Right renal cortex interstitium (tissue), 3 donors: ENCODE results near the gene RTP4. TPM values are rescaled to one million over a fixed set of nuclear protein-coding genes. Genes with fewer than 3 reads are reported as not detected.
"Not testable (repeated sequence)": the region's sequence is repeated elsewhere in the genome, so short reads cannot be mapped to it uniquely, and the experiment has no call there.

Source experiments
- DNase-seq, 3 donors: peaks; one replicate each; pipeline ENCODE4 v3.0.0-alpha.2; 2013; ENCODE audit warnings: low read depth in 3 of 3, low spot score in 2 of 3
- polyA plus RNA-seq, 3 donors: library from polyadenylated mRNA; unstranded; fragments of 120-200 nt; gene quantifications; one replicate each; pipeline ENCODE4 v1.2.1, GENCODE V29; 2013; ENCODE audit not compliant: insufficient read length in 3 of 3

Gene RTP4
- polyA plus RNA-seq, 3 donors = 0.71 to 0.99 (median 0.82) TPM

DNA sequence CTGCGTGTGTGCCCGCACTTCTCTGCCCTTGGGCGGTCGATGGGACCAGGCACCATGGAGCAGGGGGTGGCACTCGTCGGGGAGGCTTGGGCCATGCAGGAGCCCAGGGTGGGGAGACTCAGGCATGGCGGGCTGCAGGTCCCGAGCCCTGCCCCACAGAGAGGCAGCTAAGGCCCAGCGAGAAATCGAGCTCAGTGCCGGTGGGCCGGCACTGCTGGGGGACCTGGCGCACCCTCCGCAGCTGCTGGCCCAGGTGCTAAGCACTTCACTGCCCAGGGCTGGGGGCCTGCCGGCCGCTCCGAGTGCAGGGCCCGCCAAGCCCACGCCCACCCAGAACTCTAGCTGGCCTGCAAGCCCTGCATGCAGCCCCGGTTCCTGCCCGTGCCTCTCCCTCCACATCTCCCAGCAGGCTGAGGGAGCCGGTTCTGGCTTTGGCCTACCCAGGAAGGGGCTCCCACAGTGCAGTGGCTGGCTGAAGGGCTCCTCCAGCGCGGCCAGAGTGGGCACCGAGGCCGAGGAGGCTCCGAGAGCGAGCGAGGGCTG is 553 bp upstream of the RTP4 start:
- DNase-seq = no peak

DNA sequence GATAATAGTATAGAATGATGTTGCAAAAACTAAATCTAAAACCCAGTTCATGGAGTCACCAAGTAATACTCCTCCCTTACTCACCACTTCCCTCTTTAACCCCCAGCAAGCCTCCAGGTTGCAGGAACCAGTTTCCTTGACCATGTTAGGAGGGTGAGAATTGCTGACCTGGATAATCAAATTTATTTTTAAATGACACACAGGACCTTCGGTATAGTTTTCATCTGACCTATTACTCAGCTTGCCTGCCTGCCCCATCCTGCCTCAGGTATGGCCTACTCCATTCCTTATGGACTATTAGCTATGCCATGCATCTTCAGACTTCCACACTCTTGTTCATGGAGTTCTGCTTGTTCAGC is 883 bp downstream of the RTP4 start:
- DNase-seq = no peak

DNA sequence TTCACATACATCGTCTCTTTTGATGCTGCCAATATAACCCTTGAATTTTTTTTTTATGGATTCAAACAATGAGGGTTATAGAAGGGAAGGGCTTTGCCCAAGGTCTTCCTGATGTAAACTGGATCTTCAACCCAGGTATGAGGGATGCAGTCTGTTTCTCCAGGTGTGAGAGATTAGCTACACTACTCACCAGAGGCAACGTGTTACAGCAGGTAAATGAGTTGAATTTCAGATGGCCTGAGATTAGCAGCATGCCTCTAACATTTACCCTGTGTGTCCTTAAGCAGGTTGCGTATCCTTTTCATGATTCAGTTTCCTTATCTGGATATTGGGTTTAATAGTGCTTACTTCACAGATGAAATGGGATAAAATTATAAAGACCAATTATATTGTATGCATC is 1.9 kb downstream of the RTP4 start:
- no peak for DNase-seq

GRCh38 chr3:187375581-187375980 is 7.4 kb downstream of the RTP4 start:
- no peak for DNase-seq

GRCh38 chr3:187377842-187378241 is 9.7 kb downstream of the RTP4 start:
- DNase-seq = no peak

DNA sequence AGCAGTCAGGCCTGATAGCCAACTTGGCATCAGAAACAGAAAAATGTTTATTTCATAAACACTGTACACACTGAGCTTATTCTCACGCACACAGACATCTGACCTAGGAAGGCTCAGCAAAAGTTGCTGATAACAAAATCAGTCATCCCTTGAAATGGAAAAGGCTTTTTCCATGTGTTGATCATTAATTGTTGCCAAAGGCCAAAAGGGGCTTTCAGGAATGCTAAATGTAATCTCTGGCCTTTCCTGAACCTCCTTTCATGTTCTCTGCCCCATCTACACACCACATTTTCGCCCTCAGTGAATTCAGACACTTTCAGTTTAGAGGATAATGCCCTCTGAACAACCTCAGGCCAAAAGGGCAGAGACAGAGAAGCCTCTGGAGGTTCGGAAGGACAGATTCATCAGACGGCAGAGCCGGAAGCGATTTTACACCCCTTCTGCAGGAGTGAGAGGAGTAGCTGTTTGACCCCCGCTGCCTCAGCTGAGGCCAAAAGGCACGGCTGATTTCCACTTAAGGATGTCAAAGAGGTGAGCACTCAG is 14.5 kb downstream of the RTP4 start:
- no peak for DNase-seq

- no peak for DNase-seq
Measured at GRCh38 chr3:187383246-187383645, 15.1 kb downstream of the RTP4 start.

DNA sequence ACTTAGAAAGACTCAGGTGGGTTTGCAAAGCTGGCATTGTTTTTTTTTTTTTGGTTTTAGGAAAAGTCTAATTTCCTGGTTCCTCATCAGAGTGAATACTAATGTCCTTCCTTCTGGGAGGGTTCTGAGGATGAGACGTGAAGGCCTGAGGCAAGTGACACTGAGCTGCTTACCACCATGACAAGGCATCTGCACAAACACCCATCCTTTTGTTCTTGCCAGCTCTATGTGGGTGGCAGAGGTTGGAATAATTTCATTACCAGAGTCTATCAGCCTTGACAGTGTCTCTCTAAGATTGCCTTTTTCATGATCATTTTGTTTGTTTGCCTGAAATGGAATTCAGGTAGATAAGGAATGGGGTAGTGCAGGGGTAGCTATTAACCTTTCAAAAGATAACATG is 17.1 kb downstream of the RTP4 start:
- no peak for DNase-seq

GRCh38 chr3:187396661-187397060 is 28.5 kb downstream of the RTP4 start:
- no peak for DNase-seq

DNA sequence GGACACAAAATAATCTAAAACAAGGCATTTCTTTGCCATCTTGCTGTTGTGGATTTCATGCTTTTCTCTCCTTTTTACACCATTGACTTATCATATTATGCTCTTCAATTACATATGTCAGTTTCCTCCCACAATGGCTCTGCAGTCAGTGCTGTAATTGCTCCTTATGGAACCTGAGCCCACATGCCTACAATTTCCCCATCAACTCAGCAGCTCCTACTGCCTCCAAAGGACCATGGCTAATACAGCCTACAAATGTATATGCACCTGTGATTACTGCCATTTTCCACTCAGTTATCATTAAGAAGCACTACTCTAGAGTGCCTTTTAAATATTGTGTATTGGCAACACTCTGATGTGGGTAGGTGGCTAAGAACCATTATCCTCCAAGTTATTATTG is 30.8 kb downstream of the RTP4 start:
- DNase-seq = no peak

GRCh38 chr3:187400756-187401155 is 32.6 kb downstream of the RTP4 start:
- DNase-seq = no peak

DNA sequence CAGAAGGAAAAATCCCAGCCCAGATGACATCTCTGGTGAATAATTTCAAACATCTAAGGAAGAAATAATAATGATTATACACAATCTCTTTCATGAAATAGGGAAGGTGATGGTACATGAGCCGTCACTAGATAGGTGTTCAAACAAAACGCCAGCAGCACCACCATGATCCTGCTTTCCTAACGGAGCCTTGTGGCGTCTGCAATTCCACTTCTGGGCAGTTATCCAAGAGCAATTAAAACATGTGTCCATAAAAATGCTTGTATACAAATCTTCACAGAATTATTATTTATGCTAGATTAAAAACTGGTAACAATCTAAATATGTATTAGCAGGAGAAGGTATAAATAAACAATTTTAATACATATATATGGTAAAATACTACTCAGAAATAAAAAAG is 33.7 kb downstream of the RTP4 start:
- no peak for DNase-seq

DNA sequence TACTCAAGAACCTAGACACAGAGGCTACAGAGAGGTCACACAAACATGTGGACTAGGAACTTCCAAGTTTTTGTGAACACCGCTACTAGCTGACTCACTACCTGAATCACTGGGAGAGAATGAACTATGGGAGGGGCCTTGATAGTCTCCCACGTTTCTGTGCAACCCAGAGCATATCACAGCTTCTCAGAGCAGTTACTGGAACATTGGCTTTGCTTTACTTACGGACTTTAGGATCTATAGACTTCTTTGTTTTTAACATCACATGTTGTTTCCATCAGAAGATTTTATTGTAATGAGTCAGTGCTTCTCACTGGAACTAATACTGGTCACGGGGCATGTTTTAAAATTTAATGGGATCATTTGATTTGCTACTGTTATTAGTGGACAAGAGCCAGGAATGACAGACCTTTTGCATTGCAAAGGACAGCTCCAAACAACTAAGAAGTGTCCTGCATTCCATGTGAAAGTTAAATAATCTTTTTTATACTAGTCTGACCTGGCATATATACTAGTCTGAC is 35.6 kb downstream of the RTP4 start:
- peak; percentile 55 to 74 (median 55) for DNase-seq

GRCh38 chr3:187406927-187407326 is 38.7 kb downstream of the RTP4 start:
- DNase-seq = no peak

DNA sequence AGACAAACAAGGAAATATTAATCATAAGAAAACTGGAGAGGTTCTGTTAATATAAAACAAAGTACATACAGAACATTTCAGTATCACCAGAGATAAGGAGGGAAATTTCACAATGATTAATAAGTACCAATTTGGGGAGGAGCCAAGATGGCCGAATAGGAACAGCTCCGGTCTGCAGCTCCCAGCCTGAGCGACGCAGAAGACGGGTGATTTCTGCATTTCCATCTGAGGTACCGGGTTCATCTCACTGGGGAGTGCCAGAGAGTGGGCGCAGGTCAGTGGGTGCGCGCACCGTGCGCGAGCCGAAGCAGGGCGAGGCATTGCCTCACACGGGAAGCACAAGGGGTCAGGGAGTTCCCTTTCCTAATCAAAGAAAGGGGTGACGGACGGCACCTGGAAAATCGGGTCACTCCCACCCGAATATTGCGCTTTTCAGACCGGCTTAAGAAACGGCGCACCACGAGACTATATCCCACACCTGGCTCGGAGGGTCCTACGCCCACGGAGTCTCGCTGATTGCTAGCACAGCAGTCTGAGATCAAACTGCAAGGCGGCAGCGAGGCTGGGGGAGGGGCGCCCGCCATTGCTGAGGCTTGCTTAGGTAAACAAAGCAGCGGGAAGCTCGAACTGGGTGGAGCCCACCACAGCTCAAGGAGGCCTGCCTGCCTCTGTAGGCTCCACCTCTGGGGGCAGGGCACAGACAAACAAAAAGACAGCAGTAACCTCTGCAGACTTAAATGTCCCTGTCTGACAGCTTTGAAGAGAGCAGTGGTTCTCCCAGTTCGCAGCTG is 44.0 kb downstream of the RTP4 start:
- DNase-seq = not testable (repeated sequence)

Other genes with a start within 250 kb of the RTP4 start
- 10 to 100 TPM; 16.8 to 19.2 (median 19.2) TPM for gene RPL39L, start 228.9 kb upstream of the RTP4 start, polyA plus RNA-seq
- not detected for gene RTP1, start 170.9 kb upstream of the RTP4 start, polyA plus RNA-seq
- gene MASP1, start 76.6 kb upstream of the RTP4 start, polyA plus RNA-seq = 1 to 10 TPM; 6.6 to 9.3 (median 8.1) TPM